ENCODE measurements around the gene XBP1.

DNA sequence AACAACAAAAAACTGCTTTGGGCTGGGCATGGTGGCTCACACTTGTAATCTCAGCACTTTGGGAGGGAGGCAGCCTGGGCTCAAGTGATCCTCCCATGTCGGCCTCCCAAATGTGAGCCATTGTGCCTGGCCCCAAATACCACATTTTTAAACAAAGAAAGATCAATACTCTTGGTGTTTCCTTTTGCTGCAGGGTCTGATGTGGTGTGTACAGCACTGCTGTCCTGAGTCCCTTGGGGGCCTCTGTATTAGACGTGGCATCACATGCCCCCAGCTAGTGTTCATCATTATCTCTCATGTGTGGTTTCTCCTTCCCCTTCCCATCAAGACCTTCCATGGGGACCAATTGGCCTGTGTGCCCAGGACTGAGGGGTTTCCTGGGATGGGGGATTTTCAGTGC, 20.5 kb upstream of the XBP1 start:
- TF ChIP-seq, protein P1, sequence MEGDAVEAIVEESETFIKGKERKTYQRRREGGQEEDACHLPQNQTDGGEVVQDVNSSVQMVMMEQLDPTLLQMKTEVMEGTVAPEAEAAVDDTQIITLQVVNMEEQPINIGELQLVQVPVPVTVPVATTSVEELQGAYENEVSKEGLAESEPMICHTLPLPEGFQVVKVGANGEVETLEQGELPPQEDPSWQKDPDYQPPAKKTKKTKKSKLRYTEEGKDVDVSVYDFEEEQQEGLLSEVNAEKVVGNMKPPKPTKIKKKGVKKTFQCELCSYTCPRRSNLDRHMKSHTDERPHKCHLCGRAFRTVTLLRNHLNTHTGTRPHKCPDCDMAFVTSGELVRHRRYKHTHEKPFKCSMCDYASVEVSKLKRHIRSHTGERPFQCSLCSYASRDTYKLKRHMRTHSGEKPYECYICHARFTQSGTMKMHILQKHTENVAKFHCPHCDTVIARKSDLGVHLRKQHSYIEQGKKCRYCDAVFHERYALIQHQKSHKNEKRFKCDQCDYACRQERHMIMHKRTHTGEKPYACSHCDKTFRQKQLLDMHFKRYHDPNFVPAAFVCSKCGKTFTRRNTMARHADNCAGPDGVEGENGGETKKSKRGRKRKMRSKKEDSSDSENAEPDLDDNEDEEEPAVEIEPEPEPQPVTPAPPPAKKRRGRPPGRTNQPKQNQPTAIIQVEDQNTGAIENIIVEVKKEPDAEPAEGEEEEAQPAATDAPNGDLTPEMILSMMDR (IDR thresholded peaks at IDR 0.05), result no peak
- TF ChIP-seq POLR2A (IDR thresholded peaks at IDR 0.05), result no peak
